Posterior cingulate gyrus (tissue), 11 donors: ENCODE data around the gene LIPC.
"Not testable (repeated sequence)": the region's sequence is repeated elsewhere in the genome, so short reads cannot be mapped to it uniquely, and the experiment has no call there.

Experiments
- DNase-seq, 10 donors: peaks; one replicate each; pipeline versions ENCODE4 v3.0.0 to v3.0.0-alpha.2; 2020 to 2021; ENCODE audit warnings: mixed read lengths in 3 of 10
- intact Hi-C: fragments of 100-400 bp; cut with DNase I; formaldehyde crosslinking; loops from one replicate; pipeline ENCODE4 v1.15.1; 2023

Gene LIPC

GRCh38 chr15:58595516-58596263, 163.9 kb downstream of the LIPC start:
- no peak for DNase-seq
- intact Hi-C loops = no loop called here

GRCh38 chr15:58597943-58598828, 166.4 kb downstream of the LIPC start:
- no peak for DNase-seq
- intact Hi-C loops = no loop called here

GRCh38 chr15:58598829-58599210, 167.0 kb downstream of the LIPC start:
- DNase-seq = no peak
- intact Hi-C loops = no loop called here

GRCh38 chr15:58602823-58603222, 171.0 kb downstream of the LIPC start:
- intact Hi-C loops = no loop called here
- DNase-seq = no peak

- intact Hi-C loops = not testable (repeated sequence)
- DNase-seq = peak in 1 of 10 donors; percentile 67
Observed at GRCh38 chr15:58603927-58604326, 172.1 kb downstream of the LIPC start.

- DNase-seq = no peak
- intact Hi-C loops = no loop called here
Observed at GRCh38 chr15:58604455-58604923, 172.7 kb downstream of the LIPC start.

- intact Hi-C loops = no loop called here
- no peak for DNase-seq
Observed at GRCh38 chr15:58605931-58606530, 174.2 kb downstream of the LIPC start.

- intact Hi-C loops = no loop called here
Observed at GRCh38 chr15:58606577-58607080, 174.8 kb downstream of the LIPC start.

GRCh38 chr15:58608129-58608590, 176.4 kb downstream of the LIPC start:
- no peak for DNase-seq
- intact Hi-C loops = no loop called here

More at GRCh38 chr15:58606577-58607080, 174.8 kb downstream of the LIPC start:
- DNase-seq = no peak

- intact Hi-C loops = no loop called here
- DNase-seq = no peak
Observed at GRCh38 chr15:58608711-58609110, 176.9 kb downstream of the LIPC start.

GRCh38 chr15:58611731-58612676, 180.2 kb downstream of the LIPC start:
- intact Hi-C loops = no loop called here
- DNase-seq = no peak

GRCh38 chr15:58616171-58616570, 184.4 kb downstream of the LIPC start:
- DNase-seq = no peak
- intact Hi-C loops = no loop called here
